SH-SY5Y (cell line): Measurements from ENCODE around the gene METAP2.

Experiments
- GATA2 ChIP-seq: IDR thresholded peaks from 2 replicates; pipeline ENCODE4 v1.6.1; 2011; ENCODE audit warnings: mild to moderate bottlenecking, low read depth, low read length
- GATA3 ChIP-seq: IDR thresholded peaks from 2 replicates; pipeline ENCODE4 v1.6.1; 2011; ENCODE audit warnings: low read depth, mild to moderate bottlenecking, low read length, moderate library complexity

METAP2 gene

GRCh38 chr12:95533985-95534384 is 60.0 kb downstream of the METAP2 start:
- TF ChIP-seq GATA3 (no peak), GATA2 (no peak)

- TF ChIP-seq GATA3, result no peak
- no peak for TF ChIP-seq GATA2
Measured at GRCh38 chr12:95538006-95538405, 64.1 kb downstream of the METAP2 start.

- TF ChIP-seq GATA2 (no peak), GATA3 (no peak)
Measured at GRCh38 chr12:95538656-95539055, 64.7 kb downstream of the METAP2 start.

GRCh38 chr12:95541436-95541835 is 67.5 kb downstream of the METAP2 start:
- TF ChIP-seq GATA2 (no peak), GATA3 (no peak)

GRCh38 chr12:95543305-95543704 is 69.4 kb downstream of the METAP2 start:
- TF ChIP-seq GATA3 (no peak), GATA2 (no peak)

GRCh38 chr12:95544756-95545155 is 70.8 kb downstream of the METAP2 start:
- TF ChIP-seq GATA3 (no peak), GATA2 (no peak)

- TF ChIP-seq GATA2 (no peak), GATA3 (no peak)
Measured at GRCh38 chr12:95545303-95545702, 71.4 kb downstream of the METAP2 start.

GRCh38 chr12:95545731-95546490 is 72.0 kb downstream of the METAP2 start:
- TF ChIP-seq GATA2 (0 out of 2 replicates have a peak, but pooled peaks have one; percentile 11), GATA3 (no peak)

GRCh38 chr12:95546491-95546813 is 72.5 kb downstream of the METAP2 start:
- no peak for TF ChIP-seq GATA2

GRCh38 chr12:95547522-95548055 is 73.6 kb downstream of the METAP2 start:
- no peak for TF ChIP-seq GATA2
- TF ChIP-seq GATA3, result no peak

- TF ChIP-seq GATA3 (no peak), GATA2 (no peak)
Measured at GRCh38 chr12:95548056-95548538, 74.1 kb downstream of the METAP2 start.

- no peak for TF ChIP-seq GATA3
- TF ChIP-seq GATA2, result no peak
Measured at GRCh38 chr12:95548539-95549391, 74.8 kb downstream of the METAP2 start.

- TF ChIP-seq GATA3, result no peak
- TF ChIP-seq GATA2, result no peak
Measured at GRCh38 chr12:95549392-95550084, 75.6 kb downstream of the METAP2 start.

- TF ChIP-seq GATA3, result no peak
- TF ChIP-seq GATA2, result no peak
Measured at GRCh38 chr12:95551305-95551704, 77.4 kb downstream of the METAP2 start, which contains the start of gene USP44. Gene USP44 (minus strand): TSS chr12:95551476. CDS start chr12:95534256, 17,220 bp downstream.
